Measurements from ENCODE around the gene COX7C.

DNA sequence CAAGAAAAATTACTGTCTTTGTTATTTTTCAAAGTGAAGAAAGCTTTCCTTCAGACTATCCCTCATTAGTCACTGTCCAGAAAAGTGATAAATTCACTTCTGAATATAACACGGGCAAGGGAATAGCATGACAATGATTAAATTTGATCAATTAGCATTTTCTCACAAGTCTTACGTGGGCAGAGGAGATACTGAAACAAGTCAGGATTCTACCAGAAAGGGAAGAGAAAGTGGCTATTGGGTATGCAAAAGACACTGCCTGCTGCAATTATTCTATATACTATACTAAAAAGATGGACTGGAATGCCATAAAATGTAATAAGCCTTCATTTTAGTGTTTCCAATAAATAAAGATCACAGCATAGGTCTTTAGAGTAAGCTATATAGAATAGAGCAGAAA, 7.4 kb downstream of the COX7C start:
- TF ChIP-seq, protein P1, sequence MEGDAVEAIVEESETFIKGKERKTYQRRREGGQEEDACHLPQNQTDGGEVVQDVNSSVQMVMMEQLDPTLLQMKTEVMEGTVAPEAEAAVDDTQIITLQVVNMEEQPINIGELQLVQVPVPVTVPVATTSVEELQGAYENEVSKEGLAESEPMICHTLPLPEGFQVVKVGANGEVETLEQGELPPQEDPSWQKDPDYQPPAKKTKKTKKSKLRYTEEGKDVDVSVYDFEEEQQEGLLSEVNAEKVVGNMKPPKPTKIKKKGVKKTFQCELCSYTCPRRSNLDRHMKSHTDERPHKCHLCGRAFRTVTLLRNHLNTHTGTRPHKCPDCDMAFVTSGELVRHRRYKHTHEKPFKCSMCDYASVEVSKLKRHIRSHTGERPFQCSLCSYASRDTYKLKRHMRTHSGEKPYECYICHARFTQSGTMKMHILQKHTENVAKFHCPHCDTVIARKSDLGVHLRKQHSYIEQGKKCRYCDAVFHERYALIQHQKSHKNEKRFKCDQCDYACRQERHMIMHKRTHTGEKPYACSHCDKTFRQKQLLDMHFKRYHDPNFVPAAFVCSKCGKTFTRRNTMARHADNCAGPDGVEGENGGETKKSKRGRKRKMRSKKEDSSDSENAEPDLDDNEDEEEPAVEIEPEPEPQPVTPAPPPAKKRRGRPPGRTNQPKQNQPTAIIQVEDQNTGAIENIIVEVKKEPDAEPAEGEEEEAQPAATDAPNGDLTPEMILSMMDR (IDR thresholded peaks at IDR 0.05; ENCODE audit: borderline replicate concordance, extremely low read depth, low read length, poor library complexity, severe bottlenecking): no peak
- no peak for TF ChIP-seq EZH2 (IDR thresholded peaks at IDR 0.05; ENCODE audit: borderline replicate concordance, low read depth, low read length, severe bottlenecking)
